GM19467 (cell line): ENCODE data around the gene SYT3.
"Not testable (repeated sequence)": the region's sequence is repeated elsewhere in the genome, so short reads cannot be mapped to it uniquely, and the experiment has no call there.

Experiments used
- ATAC-seq: cut with Tn5 transposase; IDR thresholded peaks from one replicate; pipeline ENCODE4 v1.9.1; 2021; ENCODE audit warnings: mild to moderate bottlenecking, moderate library complexity; ENCODE audit not compliant: unreplicated experiment

The SYT3 gene

DNA sequence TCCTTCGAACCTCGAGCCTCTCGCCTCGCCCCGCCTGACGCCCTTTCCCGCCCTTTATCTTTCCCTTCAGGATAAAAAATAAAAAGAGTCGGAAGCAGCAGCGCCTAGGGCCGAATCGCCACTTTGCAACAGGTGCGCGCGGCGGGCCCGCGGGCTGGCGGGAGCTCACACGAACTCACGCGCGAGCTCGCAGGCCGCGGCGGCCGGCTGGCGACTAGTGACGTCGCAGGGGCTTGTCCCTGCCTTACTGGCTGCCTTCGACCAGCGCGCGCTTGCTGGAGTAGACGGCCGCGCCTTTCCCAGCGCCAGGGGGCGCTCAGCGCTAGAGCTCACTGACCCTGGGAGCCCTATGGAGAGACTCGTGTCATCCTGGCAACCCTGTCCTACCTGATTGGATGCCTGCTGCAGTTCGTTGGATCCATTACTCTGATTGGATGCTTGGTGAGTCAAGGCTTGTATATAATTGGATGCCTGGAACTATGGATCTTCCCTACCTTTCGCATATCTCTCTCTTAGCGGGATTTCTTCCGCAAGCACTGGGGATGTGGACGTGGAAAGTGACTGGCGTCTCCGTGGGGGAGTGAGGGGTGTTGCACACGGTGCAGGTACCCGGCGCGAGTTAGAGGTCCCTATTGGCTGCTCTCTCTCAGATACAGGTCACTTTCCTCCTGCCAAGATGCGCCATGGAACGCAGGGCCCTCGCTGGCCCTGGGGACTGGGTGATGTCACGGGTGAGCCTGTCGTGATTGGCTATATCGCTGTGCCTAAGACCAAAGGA is 33.4 kb downstream of the SYT3 start:
- ATAC-seq = not testable (repeated sequence)

DNA sequence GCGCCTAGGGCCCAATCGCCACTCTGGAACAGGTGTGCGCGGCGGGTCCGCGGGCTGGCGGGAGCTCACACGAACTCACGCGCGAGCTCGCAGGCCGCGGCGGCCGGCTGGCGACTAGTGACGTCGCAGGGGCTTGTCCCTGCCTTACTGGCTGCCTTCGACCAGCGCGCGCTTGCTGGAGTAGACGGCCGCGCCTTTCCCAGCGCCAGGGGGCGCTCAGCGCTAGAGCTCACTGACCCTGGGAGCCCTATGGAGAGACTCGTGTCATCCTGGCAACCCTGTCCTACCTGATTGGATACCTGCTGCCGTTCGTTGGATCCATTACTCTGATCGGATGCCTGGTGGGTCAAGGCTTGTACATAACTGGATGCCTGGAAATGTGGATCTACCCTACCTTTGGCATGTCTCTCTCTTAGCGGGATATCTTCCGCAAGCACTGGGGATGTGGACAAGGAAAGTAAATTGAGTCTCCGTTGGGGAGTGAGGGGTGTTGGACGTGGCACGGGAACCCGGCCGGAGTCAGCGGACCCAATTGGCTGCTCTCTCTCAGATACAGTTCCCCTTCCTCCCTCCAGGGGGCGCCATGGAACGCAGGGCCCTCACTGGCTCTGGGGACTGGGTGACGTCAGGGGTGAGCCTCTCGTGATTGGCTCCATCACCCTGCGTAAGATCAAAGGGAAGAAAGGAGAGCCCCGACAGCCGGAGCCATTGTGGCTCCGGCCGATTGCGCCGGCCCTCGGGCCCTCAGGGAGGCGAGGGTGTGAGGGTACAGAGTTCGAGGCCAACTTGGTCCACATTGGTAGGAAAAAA is 35.2 kb downstream of the SYT3 start:
- ATAC-seq = not testable (repeated sequence)

DNA sequence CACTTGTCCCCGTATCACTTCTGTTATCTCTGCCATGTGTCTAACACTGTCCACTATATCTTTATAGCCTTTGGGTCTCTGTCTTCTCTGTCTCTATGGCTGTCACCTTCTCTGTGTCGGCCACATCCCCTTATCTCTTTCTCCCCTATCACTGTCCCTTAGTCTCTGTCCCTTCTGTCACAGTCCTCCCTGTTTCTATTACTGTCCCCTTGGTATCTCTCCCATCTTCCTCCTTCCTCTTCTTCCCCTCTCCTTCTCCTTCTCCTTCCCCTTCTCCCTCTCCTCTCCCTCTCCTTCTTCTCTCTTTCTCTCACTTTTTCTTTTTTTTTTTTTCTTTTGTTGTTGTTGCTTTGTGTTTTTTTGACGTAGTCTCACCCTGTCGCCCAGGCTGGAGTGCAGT is 36.7 kb downstream of the SYT3 start:
- no peak for ATAC-seq

DNA sequence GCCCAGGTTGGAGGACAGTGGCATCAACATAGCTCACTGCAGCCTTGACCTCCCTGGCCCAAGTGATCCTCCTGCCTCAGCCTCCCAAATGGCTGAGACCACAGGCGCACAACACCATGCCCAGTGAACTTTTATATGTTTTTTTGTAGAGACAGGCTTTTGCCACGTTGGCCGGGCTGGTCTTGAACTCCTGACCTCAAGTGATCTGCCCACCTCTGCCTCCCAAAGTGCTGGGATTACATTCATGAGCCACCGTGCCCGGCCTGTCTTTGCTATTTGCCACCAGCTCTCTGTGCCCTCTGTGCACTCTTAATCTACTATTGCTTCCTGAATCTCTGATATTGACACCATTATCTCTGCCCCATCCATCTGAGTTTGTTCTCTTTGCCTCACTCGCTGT is 37.2 kb downstream of the SYT3 start:
- ATAC-seq = no peak

DNA sequence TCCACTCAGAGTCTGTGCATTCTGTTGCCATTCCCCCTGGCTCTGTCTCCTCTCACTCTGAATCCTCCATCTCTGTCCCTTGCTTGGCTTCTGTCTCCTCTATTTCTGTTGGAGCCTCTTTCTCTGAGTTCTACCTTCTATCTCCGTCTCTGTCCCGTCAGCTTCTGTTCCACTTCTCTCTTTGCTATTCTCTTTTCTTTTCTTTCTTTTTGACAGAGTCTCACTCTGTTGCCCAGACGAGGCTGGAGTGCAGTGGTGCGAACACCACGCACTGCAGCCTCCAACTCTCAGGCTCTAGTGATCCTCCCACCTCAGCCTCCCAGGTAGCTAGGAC is 37.6 kb downstream of the SYT3 start:
- ATAC-seq = no peak

DNA sequence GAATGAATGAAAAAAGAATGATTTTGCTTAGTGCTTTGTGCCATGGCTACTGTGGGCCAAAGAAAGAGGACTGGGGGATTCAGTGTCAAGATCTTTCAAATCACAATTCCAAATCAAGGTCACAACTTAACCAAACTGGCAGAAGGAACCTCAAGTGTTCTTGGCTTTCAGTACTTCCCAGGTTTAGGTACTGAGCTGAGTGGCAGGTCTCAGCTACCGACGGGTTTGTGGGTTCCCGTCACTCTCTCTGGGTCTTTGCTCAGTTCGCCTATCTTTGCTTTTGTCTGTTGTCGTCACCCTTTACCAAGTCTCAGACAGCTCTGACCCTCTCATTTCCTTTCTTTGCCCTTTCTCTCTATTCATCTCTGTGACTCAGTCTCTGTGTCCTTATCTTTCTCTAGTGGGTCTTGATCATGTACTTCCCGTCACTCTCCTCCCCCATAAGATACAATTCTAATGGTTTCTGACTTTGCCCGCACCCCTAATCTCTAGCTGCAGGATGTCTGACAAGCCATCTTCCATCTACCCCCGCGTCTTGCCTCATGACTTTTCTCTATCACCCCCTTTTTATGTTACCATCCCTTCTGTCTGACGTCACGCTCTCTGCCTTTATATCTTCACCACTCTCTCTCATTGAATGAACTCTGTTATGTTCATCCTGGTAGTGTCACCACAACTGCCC is 38.1 kb downstream of the SYT3 start:
- no peak for ATAC-seq

DNA sequence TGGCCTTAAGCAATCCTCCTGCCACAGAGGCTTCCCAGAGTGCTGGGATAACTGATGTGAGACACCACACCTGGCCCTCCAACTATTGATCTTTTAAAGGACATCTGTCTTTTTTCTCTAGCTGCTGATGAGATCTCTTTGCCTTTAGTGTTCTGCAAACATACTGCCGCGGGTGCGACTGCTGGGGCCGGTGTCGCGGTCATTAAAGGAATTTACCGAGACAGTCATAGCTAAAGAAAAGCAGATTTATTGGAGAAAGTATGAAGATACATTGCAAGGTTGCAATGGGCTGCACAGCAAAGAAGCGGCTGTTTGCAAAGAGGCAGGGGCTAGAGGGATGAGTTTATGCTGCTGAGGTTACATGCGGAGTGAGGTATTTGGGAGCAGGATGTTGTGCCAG is 40.3 kb downstream of the SYT3 start:
- ATAC-seq = no peak

DNA sequence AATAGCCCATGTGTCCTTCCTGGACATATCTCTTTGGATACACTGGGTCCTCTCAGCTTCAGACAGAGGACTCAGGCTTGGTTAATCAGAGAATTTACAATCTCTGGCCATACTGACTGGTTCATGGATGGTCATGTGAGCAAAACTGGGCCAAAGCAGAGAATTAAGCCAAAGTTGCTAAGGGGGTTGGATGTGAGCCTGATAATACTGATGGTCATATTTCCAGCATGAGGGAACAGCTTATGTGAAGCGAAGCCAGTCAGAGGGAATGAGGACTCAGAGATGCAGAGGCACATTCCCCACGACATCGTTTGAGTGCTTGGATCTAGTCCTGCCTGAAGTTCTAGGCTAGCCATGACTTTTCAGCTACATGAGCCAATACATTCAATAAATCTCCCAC is 49.5 kb downstream of the SYT3 start:
- ATAC-seq = no peak

DNA sequence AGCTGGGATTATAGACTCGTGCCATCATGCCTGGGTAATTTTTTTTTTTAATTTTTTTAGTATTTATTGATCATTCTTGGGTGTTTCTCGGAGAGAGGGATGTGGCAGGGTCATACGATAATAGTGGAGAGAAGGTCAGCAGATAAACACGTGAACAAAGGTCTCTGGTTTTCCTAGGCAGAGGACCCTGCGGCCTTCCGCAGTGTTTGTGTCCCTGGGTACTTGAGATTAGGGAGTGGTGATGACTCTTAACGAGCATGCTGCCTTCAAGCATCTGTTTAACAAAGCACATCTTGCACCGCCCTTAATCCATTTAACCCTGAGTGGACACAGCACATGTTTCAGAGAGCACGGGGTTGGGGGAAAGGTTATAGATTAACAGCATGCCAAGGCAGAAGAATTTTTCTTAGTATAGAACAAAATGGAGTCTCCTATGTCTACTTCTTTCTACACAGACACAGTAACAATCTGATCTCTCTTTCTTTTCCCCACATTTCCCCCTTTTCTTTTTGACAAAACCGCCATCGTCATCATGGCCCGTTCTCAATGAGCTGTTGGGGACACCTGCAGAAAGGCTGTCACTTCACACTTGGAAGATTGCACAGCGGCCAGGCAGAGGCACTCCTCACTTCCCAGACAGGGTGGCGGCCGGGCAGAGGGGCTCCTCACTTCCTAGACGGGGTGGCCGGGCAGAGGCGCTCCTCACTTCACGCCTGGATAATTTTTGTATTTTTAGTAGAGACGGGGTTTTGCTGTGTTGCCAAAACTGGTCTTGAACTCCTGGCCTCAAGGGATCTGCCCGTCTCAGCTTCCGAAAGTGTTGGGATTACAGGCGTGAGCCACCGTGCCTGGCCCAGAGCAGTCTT is 57.7 kb downstream of the SYT3 start:
- not testable (repeated sequence) for ATAC-seq

DNA sequence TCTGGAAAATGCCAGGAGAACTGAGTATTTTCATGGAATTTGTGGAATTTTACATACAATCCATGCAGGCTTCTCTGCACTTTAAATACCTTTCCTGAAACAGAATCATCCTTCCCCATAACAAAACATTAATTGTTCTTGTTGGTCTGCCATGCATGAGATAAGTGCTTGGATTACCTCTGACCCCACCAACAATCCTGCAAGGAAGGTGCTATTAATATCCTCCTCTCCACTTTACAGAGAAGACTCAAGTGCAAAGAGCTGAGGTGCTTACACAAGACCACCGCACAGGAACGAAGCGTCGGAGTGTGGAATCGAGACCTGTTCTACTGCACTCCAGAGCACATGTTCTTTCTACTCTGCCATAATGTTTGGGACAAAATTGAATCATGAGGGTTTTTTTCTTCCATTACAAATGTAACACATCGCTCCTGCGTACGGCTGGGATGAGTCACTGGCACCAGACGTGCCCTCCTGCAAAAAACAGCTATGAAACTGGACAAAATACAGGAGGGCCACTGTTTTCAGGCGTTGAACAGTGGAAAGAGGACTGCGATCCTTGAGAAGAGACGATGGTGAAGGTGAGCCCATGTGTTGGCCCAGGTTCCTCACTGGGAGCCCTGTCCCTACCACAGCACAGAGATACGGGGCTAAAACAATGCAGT is 58.6 kb downstream of the SYT3 start:
- ATAC-seq = no peak

DNA sequence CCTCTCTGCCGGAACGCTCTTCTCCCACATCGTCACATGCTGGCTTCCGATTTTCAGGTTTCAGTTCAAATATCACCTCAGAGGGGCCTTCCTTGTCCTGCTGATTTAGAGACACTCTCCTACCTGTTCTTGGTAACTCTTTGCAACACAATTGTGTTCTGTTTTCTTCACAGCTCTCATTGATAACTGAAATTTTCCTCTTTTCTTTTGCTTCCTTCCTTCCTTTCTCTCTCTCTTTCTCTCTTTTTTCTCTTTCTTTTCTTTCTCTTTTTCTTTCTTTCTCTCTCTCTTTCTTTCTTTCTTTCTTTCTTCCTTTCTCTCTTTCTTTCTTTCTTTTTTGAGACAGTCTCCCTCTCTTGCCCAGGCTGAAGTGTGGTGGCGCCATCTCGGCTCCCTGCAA is 59.4 kb downstream of the SYT3 start:
- no peak for ATAC-seq

DNA sequence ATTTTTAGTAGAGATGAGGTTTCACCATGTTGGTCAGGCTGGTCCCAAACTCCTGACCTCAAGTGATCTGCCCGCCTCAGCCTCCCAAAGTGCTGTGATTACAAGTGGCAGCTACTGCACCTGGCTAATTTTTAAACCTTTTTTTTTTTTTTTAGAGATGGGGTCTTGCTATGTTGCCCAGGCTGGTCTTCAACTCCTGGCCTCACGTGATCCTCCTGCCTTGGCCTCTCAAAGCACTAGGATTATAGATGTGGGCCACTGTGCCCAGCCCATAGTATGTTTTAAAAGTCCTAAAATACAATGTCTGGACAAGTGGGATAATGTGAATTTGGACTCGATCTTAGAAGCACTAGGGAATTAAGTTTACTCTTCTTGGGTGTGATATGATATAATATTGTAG is 62.9 kb downstream of the SYT3 start:
- not testable (repeated sequence) for ATAC-seq

DNA sequence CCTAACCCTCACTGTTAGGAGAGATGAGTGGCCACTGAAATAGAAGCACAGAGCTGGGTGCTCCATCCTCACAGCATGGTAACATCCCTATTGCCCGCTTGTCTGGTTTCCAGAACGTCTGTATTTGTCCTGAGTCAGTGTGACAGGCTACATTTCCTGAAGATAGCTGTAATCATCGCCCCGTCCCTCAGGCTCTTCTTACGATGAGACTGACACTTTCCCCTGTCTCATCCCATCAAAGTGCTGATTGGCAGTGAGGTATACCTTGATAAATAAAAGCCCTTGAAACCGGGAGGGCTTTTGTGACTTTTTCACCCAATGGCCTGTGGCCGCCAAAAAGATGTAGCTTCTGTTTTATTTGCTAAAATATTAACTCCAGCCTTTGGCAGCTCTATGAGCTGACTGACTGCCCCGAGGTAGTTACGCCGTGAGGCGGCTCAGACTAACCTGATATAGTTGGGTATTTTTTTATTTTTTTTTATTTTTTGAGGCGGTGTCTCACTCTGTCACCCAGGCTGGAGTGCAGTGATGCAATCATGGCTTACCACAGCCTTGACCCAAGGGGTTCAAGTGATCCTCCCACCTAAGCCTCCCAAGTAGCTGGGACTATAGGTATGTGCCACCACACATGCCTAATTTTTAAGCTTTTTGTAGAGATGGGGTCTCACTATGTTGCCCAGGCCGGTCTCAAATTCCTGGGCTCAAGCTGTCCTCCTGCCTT is 65.8 kb downstream of the SYT3 start:
- no peak for ATAC-seq
